PC-3 (cell line): Measurements from ENCODE around the gene MAB21L4.

Experiments used
- CTCF ChIP-seq: fragments of 300-600 bp; sonication (generic); conservative IDR thresholded peaks from 2 replicates; pipeline ENCODE4 v1.5.1; 2017; ENCODE audit warnings: antibody characterized with exemption, low read depth, mild to moderate bottlenecking, low read length
- EZH2 ChIP-seq: fragments of 300-600 bp; sonication (generic); IDR thresholded peaks from one replicate; pipeline ENCODE4 v1.6.1; 2017; ENCODE audit warnings: antibody characterized with exemption, mild to moderate bottlenecking, low read length; ENCODE audit not compliant: unreplicated experiment
- EZH2phosphoT487 ChIP-seq: fragments of 300-600 bp; sonication (generic); IDR thresholded peaks from 2 replicates; pipeline ENCODE4 v1.6.1; 2018; ENCODE audit warnings: mild to moderate bottlenecking, antibody characterized with exemption, low read length, borderline replicate concordance

GRCh38 chr2:240896871-240897692 lies 1.1 kb upstream of the MAB21L4 start:
- no peak for TF ChIP-seq CTCF
- no peak for TF ChIP-seq EZH2phosphoT487
- no peak for TF ChIP-seq EZH2
